ENCODE data around the gene DLGAP1. TPM values are rescaled to one million over a fixed set of nuclear protein-coding genes. Genes with fewer than 3 reads are reported as not detected.
"Not testable (repeated sequence)": the region's sequence is repeated elsewhere in the genome, so short reads cannot be mapped to it uniquely, and the experiment has no call there.

The DLGAP1 gene
- total and polyA plus RNA-seq, 2 experiments from 2014 or later: 3.1 to 6.5 TPM

DNA sequence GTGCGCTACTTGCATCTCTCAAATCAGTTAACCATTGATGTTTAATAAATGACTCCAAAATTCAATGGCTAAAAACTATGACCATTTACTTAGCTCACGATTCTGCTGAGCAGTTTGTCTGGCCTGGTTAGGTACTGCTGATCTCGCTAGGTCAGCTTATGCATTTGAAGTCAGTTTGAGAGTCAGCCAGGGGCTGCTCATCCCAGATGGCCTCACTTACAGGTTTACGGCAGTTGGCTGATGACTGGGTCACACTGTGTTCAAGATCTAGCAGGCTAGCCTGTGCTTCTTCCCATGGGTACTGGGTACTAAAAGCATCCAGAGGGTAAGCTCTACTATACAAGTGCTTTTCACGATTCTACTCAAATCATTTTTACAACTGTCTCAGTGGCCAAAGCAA lies 122.1 kb downstream of the DLGAP1 start:
- Histone ChIP-seq H3K9me2 (replicated peaks; ENCODE audit: insufficient read depth) (no peaks in the 10 kb centered on the region), H3K27ac (no peak overlapping the region), H4K20me1 (ENCODE audit: insufficient read depth, poor library complexity, severe bottlenecking) (no peaks in the 10 kb centered on the region), H3K4me3 (no peak overlapping the region), H3K4me1 (ENCODE audit: insufficient read depth) (no peaks in the 10 kb centered on the region), H2AFZ (no peak overlapping the region), H3K79me2 (no peaks in the 10 kb centered on the region), H3K36me3 (replicated peaks; ENCODE audit: insufficient read depth, low read depth) (no peaks in the 10 kb centered on the region), H3K4me2 (no peak overlapping the region), H3K9me3 (ENCODE audit: low read depth) (no peaks in the 10 kb centered on the region), H3K27me3 (no peaks in the 10 kb centered on the region)
- 88% methylated on average over 5 of the region's 5 CpGs for whole genome bisulfite sequencing (ENCODE audit: low lambda C conversion rate, missing lambda C conversion rate)
- no peak for DNase-seq (ENCODE audit: low spot score)
- TF ChIP-seq EZH2phosphoT487 (IDR thresholded peaks at IDR 0.05; ENCODE audit: low read depth, severe bottlenecking, unreplicated experiment) (no peak), EZH2 (IDR thresholded peaks at IDR 0.05; ENCODE audit: borderline replicate concordance) (no peak)
- TF ChIP-seq, protein P1, sequence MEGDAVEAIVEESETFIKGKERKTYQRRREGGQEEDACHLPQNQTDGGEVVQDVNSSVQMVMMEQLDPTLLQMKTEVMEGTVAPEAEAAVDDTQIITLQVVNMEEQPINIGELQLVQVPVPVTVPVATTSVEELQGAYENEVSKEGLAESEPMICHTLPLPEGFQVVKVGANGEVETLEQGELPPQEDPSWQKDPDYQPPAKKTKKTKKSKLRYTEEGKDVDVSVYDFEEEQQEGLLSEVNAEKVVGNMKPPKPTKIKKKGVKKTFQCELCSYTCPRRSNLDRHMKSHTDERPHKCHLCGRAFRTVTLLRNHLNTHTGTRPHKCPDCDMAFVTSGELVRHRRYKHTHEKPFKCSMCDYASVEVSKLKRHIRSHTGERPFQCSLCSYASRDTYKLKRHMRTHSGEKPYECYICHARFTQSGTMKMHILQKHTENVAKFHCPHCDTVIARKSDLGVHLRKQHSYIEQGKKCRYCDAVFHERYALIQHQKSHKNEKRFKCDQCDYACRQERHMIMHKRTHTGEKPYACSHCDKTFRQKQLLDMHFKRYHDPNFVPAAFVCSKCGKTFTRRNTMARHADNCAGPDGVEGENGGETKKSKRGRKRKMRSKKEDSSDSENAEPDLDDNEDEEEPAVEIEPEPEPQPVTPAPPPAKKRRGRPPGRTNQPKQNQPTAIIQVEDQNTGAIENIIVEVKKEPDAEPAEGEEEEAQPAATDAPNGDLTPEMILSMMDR (IDR thresholded peaks at IDR 0.05; ENCODE audit: poor library complexity): no peak

DNA sequence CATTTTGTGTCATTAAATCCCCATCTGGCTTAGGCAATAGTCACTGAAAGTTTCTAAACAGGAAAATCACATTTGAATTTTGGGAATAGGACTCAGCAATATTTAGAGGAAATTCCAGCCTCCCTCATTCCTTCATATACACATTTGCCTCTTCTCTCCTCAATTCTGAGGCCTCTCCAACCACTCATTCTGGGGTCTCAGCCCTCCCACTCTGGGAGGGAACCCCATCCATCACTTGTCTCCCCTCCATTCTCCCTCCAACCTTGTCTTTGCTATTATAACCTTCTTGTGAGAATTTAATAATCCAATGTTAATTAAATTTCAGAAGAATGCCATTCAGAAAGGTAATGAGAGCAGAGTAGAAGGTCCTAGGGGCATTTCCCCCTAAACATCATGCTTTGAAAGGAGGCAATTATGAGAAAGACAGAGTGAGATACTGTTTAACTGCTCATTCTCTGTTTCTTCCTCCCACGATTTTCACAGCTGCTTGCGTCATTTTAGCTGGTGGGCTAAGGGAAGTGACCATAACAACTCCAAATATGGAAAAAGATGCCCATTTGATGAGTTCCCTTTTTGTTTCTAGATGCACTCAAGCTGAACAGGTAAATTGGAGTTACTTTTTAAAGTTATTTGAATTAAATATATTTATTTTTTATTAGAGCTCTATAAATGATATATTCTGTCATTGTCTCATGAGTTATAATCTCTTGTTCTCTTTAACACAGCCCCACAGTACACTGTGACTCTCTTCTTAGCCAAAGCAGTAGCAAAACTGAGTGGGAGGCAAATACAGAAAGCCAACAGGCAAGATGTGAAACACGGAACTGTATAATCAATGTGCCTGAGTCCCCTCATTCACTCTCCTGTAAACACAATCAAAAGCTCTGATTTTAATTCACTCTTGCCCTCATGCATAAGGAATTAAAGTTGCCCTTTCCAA lies 135.1 kb downstream of the DLGAP1 start:
- TF ChIP-seq EZH2phosphoT487 (IDR thresholded peaks at IDR 0.05; ENCODE audit: low read depth, severe bottlenecking, unreplicated experiment): no peak
- TF ChIP-seq, protein P1 (IDR thresholded peaks at IDR 0.05; ENCODE audit: poor library complexity): no peak
- TF ChIP-seq EZH2 (IDR thresholded peaks at IDR 0.05; ENCODE audit: borderline replicate concordance): no peak
- WGBS (ENCODE audit: low lambda C conversion rate, missing lambda C conversion rate): 85% methylated on average over 3 of the region's 3 CpGs
- no peaks in the 10 kb centered on the region for H3K9me3 ChIP-seq (ENCODE audit: low read depth)

DNA sequence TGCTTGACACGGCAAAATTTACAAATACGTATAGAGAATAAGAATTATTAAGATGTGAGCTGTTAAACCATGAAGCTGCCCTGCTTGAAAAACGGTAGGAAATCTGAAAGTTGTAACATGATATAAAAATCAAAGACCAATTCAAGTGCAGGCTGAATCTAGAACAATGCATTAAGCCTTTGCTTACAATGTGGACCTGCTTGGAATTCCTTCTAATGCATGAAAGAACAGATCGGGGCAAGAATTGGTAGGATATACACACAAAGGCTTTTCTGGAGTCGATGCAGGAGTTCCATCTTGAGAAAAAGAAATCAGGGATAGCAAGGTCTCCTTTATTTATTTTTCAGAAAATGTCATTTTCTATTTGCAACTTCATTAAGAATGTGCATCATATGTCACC lies 136.8 kb downstream of the DLGAP1 start:
- no peaks in the 10 kb centered on the region for H3K27me3 ChIP-seq

More for the DNA sequence above, 135.1 kb downstream of the DLGAP1 start:
- Histone ChIP-seq H3K27ac (no peak overlapping the region), H3K27me3 (no peaks in the 10 kb centered on the region), H2AFZ (no peak overlapping the region), H3K36me3 (replicated peaks; ENCODE audit: insufficient read depth, low read depth) (no peaks in the 10 kb centered on the region), H3K79me2 (no peaks in the 10 kb centered on the region), H3K4me1 (ENCODE audit: insufficient read depth) (no peaks in the 10 kb centered on the region), H4K20me1 (ENCODE audit: insufficient read depth, poor library complexity, severe bottlenecking) (no peaks in the 10 kb centered on the region), H3K4me3 (no peak overlapping the region), H3K4me2 (no peak overlapping the region), H3K9me2 (replicated peaks; ENCODE audit: insufficient read depth) (no peaks in the 10 kb centered on the region)
- DNase-seq (ENCODE audit: low spot score): no peak

DNA sequence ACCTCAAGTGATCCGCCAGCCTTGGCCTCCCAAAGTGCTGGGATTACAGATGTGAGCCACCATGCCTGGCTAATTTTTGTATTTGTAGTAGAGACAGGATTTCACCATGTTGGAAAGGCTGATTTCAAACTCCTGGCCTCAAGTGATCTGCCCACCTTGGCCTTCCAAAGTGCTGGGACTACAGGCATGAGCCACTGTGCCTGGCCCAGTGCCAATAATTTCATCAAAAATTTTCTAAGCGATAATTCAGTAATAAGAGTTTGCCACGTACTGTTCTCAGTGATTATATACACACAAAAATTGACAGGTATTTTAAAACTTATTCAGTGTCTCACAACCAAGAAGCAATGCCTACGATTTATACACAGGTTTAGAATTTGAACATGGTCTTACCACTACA lies 143.2 kb downstream of the DLGAP1 start:
- H3K9me2 ChIP-seq (replicated peaks; ENCODE audit: insufficient read depth); H3K27ac ChIP-seq; H3K9me3 ChIP-seq (ENCODE audit: low read depth); H3K4me1 ChIP-seq (ENCODE audit: insufficient read depth); DNase-seq (ENCODE audit: low spot score); H3K79me2 ChIP-seq; H4K20me1 ChIP-seq (ENCODE audit: insufficient read depth, poor library complexity, severe bottlenecking); H3K36me3 ChIP-seq (replicated peaks; ENCODE audit: insufficient read depth, low read depth); H3K27me3 ChIP-seq; H2AFZ ChIP-seq; H3K4me2 ChIP-seq; H3K4me3 ChIP-seq: not testable (repeated sequence)
- WGBS (ENCODE audit: low lambda C conversion rate, missing lambda C conversion rate): 96% methylated on average over 4 of the region's 4 CpGs

More for the DNA sequence above, 136.8 kb downstream of the DLGAP1 start:
- H3K4me1 ChIP-seq (ENCODE audit: insufficient read depth): no peaks in the 10 kb centered on the region
- WGBS (ENCODE audit: low lambda C conversion rate, missing lambda C conversion rate): 65% methylated on average over 5 of the region's 5 CpGs
- H2AFZ ChIP-seq: no peak overlapping the region
- no peaks in the 10 kb centered on the region for H3K9me3 ChIP-seq (ENCODE audit: low read depth)
- DNase-seq (ENCODE audit: low spot score): no peak
- no peak overlapping the region for H3K4me2 ChIP-seq
- no peaks in the 10 kb centered on the region for H3K36me3 ChIP-seq (replicated peaks; ENCODE audit: insufficient read depth, low read depth)
- H3K79me2 ChIP-seq: no peaks in the 10 kb centered on the region
- no peaks in the 10 kb centered on the region for H4K20me1 ChIP-seq (ENCODE audit: insufficient read depth, poor library complexity, severe bottlenecking)
- no peak overlapping the region for H3K4me3 ChIP-seq
- no peak overlapping the region for H3K27ac ChIP-seq
- no peaks in the 10 kb centered on the region for H3K9me2 ChIP-seq (replicated peaks; ENCODE audit: insufficient read depth)
- no peak for TF ChIP-seq EZH2phosphoT487 (IDR thresholded peaks at IDR 0.05; ENCODE audit: low read depth, severe bottlenecking, unreplicated experiment)
- TF ChIP-seq, protein P1 (IDR thresholded peaks at IDR 0.05; ENCODE audit: poor library complexity): no peak
- TF ChIP-seq EZH2 (IDR thresholded peaks at IDR 0.05; ENCODE audit: borderline replicate concordance): no peak
